HCT116 (cell line): ENCODE data around the gene CD19.

Experiments used
- ELF1 ChIP-seq: IDR thresholded peaks from 2 replicates; pipeline ENCODE4 v1.6.1; 2012; ENCODE audit warnings: low read depth, borderline replicate concordance
- FOSL1 ChIP-seq: IDR thresholded peaks from 2 replicates; pipeline ENCODE4 v1.6.1; 2012; ENCODE audit warnings: low read depth
- YY1 ChIP-seq: IDR thresholded peaks from 2 replicates; pipeline ENCODE4 v1.6.1; 2011; ENCODE audit warnings: low read length, low read depth, moderate library complexity, mild to moderate bottlenecking; ENCODE audit not compliant: insufficient replicate concordance; ENCODE audit errors: extremely low read depth
- TF ChIP-seq, protein P1 (sequence below), 3 experiments: fragments of 200-600 bp in 1 of 3; sonication (generic) in 1 of 3; IDR thresholded peaks in 2 of 3; conservative IDR thresholded peaks in 1 of 3; 2 replicates each; pipeline ENCODE4 v1.5.1; 2012 to 2017; ENCODE audit warnings: low read depth in 2 of 3, low read length in 2 of 3, antibody characterized with exemption in 1 of 3, borderline replicate concordance in 1 of 3, control low read depth in 1 of 3, mild to moderate bottlenecking in 1 of 3, mixed read lengths in 1 of 3, mixed run types in 1 of 3, moderate library complexity in 1 of 3; ENCODE audit not compliant: insufficient read depth in 1 of 3
- TF ChIP-seq, protein P2 (sequence below): IDR thresholded peaks from 2 replicates; pipeline ENCODE4 v1.6.1; 2012; ENCODE audit warnings: low read depth

DNA sequence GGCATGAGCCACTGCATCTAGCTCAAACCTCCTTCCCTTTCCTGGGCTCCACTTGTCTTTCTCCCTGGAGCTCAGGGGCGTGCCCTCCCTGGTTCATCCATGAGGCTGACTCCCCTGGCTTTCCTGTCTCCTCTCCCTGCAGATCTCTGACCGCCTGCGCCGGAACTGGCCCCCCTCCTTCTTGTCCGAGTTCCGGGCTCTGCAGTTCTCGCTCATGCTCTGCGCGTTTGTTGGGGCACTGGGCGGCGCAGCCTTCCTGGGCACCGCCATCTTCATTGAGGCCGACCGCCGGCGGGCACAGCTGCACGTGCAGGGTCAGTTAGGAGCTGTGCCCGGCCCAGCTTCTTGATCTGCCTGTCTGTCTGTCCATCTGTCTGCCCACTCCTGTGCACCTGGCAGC is 51.9 kb downstream of the CD19 start:
- TF ChIP-seq, protein P1, sequence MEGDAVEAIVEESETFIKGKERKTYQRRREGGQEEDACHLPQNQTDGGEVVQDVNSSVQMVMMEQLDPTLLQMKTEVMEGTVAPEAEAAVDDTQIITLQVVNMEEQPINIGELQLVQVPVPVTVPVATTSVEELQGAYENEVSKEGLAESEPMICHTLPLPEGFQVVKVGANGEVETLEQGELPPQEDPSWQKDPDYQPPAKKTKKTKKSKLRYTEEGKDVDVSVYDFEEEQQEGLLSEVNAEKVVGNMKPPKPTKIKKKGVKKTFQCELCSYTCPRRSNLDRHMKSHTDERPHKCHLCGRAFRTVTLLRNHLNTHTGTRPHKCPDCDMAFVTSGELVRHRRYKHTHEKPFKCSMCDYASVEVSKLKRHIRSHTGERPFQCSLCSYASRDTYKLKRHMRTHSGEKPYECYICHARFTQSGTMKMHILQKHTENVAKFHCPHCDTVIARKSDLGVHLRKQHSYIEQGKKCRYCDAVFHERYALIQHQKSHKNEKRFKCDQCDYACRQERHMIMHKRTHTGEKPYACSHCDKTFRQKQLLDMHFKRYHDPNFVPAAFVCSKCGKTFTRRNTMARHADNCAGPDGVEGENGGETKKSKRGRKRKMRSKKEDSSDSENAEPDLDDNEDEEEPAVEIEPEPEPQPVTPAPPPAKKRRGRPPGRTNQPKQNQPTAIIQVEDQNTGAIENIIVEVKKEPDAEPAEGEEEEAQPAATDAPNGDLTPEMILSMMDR (IDR thresholded peaks at IDR 0.05 in 2 of 3, conservative IDR thresholded peaks at IDR 0.05 in 1 of 3; ENCODE audit: borderline replicate concordance in 1 of 3, insufficient read depth in 1 of 3, low read depth in 2 of 3, low read length in 2 of 3), result no peak
- TF ChIP-seq ELF1, result no peak
- TF ChIP-seq, protein P2, sequence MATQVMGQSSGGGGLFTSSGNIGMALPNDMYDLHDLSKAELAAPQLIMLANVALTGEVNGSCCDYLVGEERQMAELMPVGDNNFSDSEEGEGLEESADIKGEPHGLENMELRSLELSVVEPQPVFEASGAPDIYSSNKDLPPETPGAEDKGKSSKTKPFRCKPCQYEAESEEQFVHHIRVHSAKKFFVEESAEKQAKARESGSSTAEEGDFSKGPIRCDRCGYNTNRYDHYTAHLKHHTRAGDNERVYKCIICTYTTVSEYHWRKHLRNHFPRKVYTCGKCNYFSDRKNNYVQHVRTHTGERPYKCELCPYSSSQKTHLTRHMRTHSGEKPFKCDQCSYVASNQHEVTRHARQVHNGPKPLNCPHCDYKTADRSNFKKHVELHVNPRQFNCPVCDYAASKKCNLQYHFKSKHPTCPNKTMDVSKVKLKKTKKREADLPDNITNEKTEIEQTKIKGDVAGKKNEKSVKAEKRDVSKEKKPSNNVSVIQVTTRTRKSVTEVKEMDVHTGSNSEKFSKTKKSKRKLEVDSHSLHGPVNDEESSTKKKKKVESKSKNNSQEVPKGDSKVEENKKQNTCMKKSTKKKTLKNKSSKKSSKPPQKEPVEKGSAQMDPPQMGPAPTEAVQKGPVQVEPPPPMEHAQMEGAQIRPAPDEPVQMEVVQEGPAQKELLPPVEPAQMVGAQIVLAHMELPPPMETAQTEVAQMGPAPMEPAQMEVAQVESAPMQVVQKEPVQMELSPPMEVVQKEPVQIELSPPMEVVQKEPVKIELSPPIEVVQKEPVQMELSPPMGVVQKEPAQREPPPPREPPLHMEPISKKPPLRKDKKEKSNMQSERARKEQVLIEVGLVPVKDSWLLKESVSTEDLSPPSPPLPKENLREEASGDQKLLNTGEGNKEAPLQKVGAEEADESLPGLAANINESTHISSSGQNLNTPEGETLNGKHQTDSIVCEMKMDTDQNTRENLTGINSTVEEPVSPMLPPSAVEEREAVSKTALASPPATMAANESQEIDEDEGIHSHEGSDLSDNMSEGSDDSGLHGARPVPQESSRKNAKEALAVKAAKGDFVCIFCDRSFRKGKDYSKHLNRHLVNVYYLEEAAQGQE, result no peak
- no peak for TF ChIP-seq YY1
- TF ChIP-seq FOSL1, result no peak
